ENCODE data around the gene PIK3AP1.

PIK3AP1 gene

DNA sequence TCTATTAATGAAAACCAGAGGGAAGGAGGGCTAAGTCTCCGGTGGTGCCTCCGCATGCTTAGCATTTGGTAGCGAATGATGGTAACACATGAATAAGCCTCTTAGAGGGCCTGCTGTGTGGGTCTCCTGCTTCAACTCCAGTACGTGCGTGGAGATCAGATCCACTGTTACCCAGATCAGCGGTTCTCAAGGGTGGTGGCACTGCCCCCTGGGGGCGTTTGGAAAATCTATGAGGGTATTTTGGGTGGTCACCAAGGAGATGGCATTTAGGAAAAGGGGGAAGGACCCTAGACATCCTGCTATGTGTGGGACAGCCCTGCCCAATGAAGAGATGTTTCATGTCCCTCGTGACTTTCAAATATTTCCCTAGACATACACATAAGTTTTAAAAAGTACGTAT is 76.4 kb downstream of the PIK3AP1 start:
- Histone ChIP-seq H3K27ac (no peak overlapping the region), H3K9ac (ENCODE audit: insufficient read length) (no peak overlapping the region), H3K4me3 (no peak overlapping the region), H3K9me3 (ENCODE audit: low read depth, low read length) (no peaks in the 10 kb centered on the region), H3K36me3 (ENCODE audit: insufficient read depth, low read length) (no peaks in the 10 kb centered on the region)
- no peak for TF ChIP-seq POLR2AphosphoS5 (IDR thresholded peaks at IDR 0.05; ENCODE audit: borderline replicate concordance, low read depth, low read length)
- no peak for TF ChIP-seq FOXP2 (optimal IDR thresholded peaks at IDR 0.05; ENCODE audit: control extremely low read depth, extremely low read length, insufficient read depth)
- no peak for TF ChIP-seq EZH2 (IDR thresholded peaks at IDR 0.05)
- DNase-seq (ENCODE audit: low read depth, low spot score) = no peak

DNA sequence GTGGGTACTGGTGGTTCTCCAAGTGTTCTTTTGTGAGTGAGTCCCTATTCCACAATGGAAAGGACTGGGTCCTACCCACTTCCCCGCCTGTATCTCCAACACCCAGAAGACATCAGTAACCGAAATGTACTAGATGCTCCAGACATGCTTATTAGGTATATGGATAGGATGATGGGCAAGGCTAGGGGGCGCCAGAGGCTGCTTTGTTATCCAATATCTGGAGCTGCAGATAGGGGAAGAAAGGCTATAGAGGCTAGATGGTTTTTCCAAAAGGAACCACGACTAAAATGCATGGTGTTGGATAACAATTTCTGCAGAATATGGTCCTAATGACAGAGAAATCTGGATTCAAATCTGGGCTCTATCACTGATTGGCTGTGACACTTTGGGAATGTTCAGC is 77.3 kb downstream of the PIK3AP1 start:
- TF ChIP-seq POLR2AphosphoS5 (IDR thresholded peaks at IDR 0.05; ENCODE audit: borderline replicate concordance, low read depth, low read length) (no peak), FOXP2 (optimal IDR thresholded peaks at IDR 0.05; ENCODE audit: control extremely low read depth, extremely low read length, insufficient read depth) (no peak), EZH2 (IDR thresholded peaks at IDR 0.05) (no peak)
- H3K36me3 ChIP-seq (ENCODE audit: insufficient read depth, low read length) = no peaks in the 10 kb centered on the region

DNA sequence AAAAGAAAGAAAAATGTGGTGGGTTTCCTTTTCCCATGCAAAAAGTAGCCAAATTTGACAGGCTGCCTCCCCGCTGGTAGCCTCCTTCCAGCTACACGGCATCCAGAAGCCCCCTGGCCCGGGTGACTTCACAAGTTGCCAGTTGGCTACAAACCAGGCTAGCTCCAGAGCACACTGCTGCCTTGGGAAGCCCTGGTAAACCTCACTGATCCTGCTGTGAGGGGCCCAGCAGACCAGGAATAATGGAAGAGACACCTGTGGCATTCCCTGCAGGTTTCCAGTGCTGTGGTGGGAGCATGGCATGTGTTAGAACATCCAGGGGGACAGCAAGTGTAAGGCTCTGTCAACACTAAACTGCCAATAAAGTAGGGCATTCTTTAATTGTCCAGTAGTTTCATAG is 77.8 kb downstream of the PIK3AP1 start:
- Histone ChIP-seq H3K4me3 (no peak overlapping the region), H3K36me3 (ENCODE audit: insufficient read depth, low read length) (no peaks in the 10 kb centered on the region)

More for the DNA sequence above, 77.3 kb downstream of the PIK3AP1 start:
- Histone ChIP-seq H3K9ac (ENCODE audit: insufficient read length) (no peak overlapping the region), H3K4me3 (no peak overlapping the region), H3K9me3 (ENCODE audit: low read depth, low read length) (no peaks in the 10 kb centered on the region), H3K27ac (no peak overlapping the region)
- no peak for DNase-seq (ENCODE audit: low read depth, low spot score)

DNA sequence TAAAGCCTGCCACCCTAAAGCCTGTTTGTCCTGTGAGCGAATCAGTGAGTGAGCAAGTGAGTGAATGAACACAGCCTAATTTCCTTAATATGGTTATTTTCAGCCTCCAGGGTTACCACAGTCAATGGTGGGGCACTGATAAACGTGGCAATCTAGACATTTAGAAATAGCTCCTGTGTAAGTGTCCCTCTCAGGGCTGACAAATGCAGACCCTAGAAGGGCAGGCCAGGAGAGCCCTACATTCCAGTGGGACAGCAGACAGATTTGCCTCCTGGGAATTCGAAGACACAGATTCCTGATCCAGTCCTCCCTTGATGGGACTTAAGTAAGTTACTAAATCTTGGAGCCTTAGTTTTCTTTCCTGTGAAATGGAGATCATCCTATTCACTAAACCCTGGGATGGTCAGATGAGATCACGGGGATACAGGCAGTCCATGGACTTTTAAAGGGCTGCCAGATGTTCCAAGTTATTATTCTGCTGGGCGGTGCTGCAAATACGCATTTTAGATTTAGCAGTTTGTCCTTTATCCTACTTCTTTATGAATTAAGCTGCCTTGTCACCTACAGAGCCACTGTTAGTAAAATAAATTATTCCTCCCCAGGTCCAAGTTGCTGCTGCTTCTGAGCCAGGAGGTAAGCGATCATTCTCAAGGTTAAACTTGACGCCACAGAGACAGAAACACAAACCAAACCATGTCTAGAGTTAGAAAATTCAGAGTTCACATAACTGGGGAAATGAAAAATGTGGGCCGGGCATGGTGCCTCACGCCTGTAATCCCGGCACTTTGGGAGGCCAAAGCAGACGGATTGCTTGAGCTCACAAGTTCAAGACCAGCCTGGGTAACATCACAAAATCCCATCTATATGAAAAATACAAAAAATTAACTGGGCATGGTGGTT is 78.7 kb downstream of the PIK3AP1 start:
- TF ChIP-seq POLR2AphosphoS5 (IDR thresholded peaks at IDR 0.05; ENCODE audit: borderline replicate concordance, low read depth, low read length) (no peak), EZH2 (IDR thresholded peaks at IDR 0.05) (no peak), FOXP2 (optimal IDR thresholded peaks at IDR 0.05; ENCODE audit: control extremely low read depth, extremely low read length, insufficient read depth) (no peak)
- H3K36me3 ChIP-seq (ENCODE audit: insufficient read depth, low read length) = no peaks in the 10 kb centered on the region
- no peak overlapping the region for H3K9ac ChIP-seq (ENCODE audit: insufficient read length)
- no peak overlapping the region for H3K27ac ChIP-seq
- H3K9me3 ChIP-seq (ENCODE audit: low read depth, low read length) = no peaks in the 10 kb centered on the region
- DNase-seq (ENCODE audit: low read depth, low spot score) = no peak
- H3K4me3 ChIP-seq = no peak overlapping the region

More for the DNA sequence above, 77.8 kb downstream of the PIK3AP1 start:
- Histone ChIP-seq H3K27ac (no peak overlapping the region), H3K9me3 (ENCODE audit: low read depth, low read length) (no peaks in the 10 kb centered on the region), H3K9ac (ENCODE audit: insufficient read length) (no peak overlapping the region)
- TF ChIP-seq POLR2AphosphoS5 (IDR thresholded peaks at IDR 0.05; ENCODE audit: borderline replicate concordance, low read depth, low read length) (no peak), FOXP2 (optimal IDR thresholded peaks at IDR 0.05; ENCODE audit: control extremely low read depth, extremely low read length, insufficient read depth) (no peak), EZH2 (IDR thresholded peaks at IDR 0.05) (no peak)
- no peak for DNase-seq (ENCODE audit: low read depth, low spot score)

DNA sequence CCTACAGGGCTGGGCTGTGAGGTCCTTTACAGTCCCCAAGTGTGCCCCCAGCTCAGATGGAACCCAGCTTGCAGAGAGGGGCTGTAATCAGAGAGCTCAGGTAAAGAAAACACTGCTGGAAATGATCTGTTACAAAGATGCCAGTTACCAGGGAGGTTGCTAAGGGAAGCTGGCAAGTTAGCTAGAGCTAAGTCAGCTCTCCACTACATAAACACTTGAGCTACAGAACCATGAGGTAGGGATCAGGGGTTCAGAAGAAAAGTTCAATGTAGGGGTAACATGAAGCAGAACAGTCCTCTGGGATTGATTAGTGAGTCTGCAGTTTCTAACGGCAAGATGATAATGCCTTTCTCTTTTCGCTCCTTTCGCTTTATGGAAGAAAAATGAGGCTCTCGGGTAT is 80.4 kb downstream of the PIK3AP1 start:
- no peak for DNase-seq (ENCODE audit: low read depth, low spot score)
- H3K4me3 ChIP-seq = no peak overlapping the region
- H3K9me3 ChIP-seq (ENCODE audit: low read depth, low read length) = no peaks in the 10 kb centered on the region
- H3K36me3 ChIP-seq (ENCODE audit: insufficient read depth, low read length) = no peaks in the 10 kb centered on the region
- no peak overlapping the region for H3K9ac ChIP-seq (ENCODE audit: insufficient read length)
- TF ChIP-seq POLR2AphosphoS5 (IDR thresholded peaks at IDR 0.05; ENCODE audit: borderline replicate concordance, low read depth, low read length) (no peak), EZH2 (IDR thresholded peaks at IDR 0.05) (no peak), FOXP2 (optimal IDR thresholded peaks at IDR 0.05; ENCODE audit: control extremely low read depth, extremely low read length, insufficient read depth) (no peak)
- H3K27ac ChIP-seq = no peak overlapping the region

DNA sequence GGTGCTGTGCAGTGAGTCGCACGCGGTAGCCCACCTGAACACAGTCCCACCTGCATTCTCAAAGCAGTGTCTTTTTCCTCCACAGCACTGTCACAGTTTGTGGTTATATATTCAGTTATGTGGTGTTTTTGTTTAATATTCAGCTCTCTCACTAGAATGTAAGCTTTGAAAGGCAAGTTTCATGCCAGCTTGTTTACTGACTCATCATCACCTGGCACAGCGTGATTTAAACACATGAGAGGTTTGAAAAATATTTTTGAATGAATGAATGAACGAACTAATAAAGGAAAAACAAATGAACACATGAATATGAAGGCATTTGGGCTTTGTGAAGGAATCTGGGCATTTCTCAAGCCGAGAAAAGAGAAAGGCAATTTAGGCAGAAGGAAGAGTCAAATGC is 81.6 kb downstream of the PIK3AP1 start:
- TF ChIP-seq POLR2AphosphoS5 (IDR thresholded peaks at IDR 0.05; ENCODE audit: borderline replicate concordance, low read depth, low read length) (no peak), FOXP2 (optimal IDR thresholded peaks at IDR 0.05; ENCODE audit: control extremely low read depth, extremely low read length, insufficient read depth) (no peak), EZH2 (IDR thresholded peaks at IDR 0.05) (no peak)
- no peak overlapping the region for H3K9ac ChIP-seq (ENCODE audit: insufficient read length)
- H3K36me3 ChIP-seq (ENCODE audit: insufficient read depth, low read length) = no peaks in the 10 kb centered on the region
- no peak for DNase-seq (ENCODE audit: low read depth, low spot score)
- no peak overlapping the region for H3K27ac ChIP-seq
- no peak overlapping the region for H3K4me3 ChIP-seq
- no peaks in the 10 kb centered on the region for H3K9me3 ChIP-seq (ENCODE audit: low read depth, low read length)

DNA sequence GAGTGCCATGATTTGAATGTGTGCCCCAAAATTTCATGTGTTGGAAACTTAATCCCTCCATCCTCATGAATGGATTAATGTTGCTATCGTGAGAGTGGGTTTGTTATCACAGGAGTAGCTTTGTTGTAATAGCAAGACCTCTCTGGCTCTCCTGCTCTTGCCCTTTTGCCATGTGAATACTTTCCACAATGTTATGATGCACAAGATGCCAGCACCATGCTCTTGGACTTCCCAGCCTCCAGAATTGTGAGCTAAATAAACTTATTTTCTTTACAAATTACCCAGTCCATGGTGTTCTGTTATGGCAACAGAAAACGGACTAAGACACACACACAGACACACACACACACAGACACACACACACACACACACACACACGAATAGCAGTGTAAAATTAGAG is 82.2 kb downstream of the PIK3AP1 start:
- no peak for TF ChIP-seq EZH2 (IDR thresholded peaks at IDR 0.05)
- TF ChIP-seq POLR2AphosphoS5 (IDR thresholded peaks at IDR 0.05; ENCODE audit: borderline replicate concordance, low read depth, low read length) = no peak
- no peak for TF ChIP-seq FOXP2 (optimal IDR thresholded peaks at IDR 0.05; ENCODE audit: control extremely low read depth, extremely low read length, insufficient read depth)
- DNase-seq (ENCODE audit: low read depth, low spot score) = no peak
- no peaks in the 10 kb centered on the region for H3K36me3 ChIP-seq (ENCODE audit: insufficient read depth, low read length)
- no peak overlapping the region for H3K9ac ChIP-seq (ENCODE audit: insufficient read length)
- no peaks in the 10 kb centered on the region for H3K9me3 ChIP-seq (ENCODE audit: low read depth, low read length)
- no peak overlapping the region for H3K27ac ChIP-seq
- H3K4me3 ChIP-seq = no peak overlapping the region

DNA sequence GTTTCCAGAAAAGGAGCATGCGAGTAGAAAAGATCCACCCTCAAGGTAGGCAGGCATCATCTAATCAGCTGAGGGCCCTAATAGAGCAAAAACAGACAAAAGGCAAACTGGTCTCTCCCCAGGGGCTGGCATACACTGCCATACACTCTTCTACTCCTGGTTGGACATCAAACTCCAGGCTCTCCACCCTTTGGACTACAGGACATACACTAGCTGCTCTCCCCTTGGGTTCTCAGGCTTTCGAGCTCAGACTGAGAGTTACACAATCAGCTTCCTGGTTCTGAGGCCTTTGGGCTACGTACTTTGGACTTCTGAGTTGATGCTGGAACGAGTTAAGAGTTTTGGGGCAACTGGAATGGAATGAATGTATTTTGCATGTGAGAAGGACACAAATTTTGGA is 82.6 kb downstream of the PIK3AP1 start:
- Histone ChIP-seq H3K27ac (no peak overlapping the region), H3K36me3 (ENCODE audit: insufficient read depth, low read length) (no peaks in the 10 kb centered on the region), H3K9me3 (ENCODE audit: low read depth, low read length) (no peaks in the 10 kb centered on the region), H3K9ac (ENCODE audit: insufficient read length) (no peak overlapping the region), H3K4me3 (no peak overlapping the region)
- no peak for DNase-seq (ENCODE audit: low read depth, low spot score)
- TF ChIP-seq EZH2 (IDR thresholded peaks at IDR 0.05) = no peak
- TF ChIP-seq FOXP2 (optimal IDR thresholded peaks at IDR 0.05; ENCODE audit: control extremely low read depth, extremely low read length, insufficient read depth) = no peak
- no peak for TF ChIP-seq POLR2AphosphoS5 (IDR thresholded peaks at IDR 0.05; ENCODE audit: borderline replicate concordance, low read depth, low read length)

All from SK-N-MC (cell line).